Measurements from ENCODE around the gene ZCCHC7.

- TF ChIP-seq CTCF (IDR thresholded peaks at IDR 0.05): no peak
- TF ChIP-seq POLR2AphosphoS5 (IDR thresholded peaks at IDR 0.05): no peak
Observed at GRCh38 chr9:37342493-37342892, 222.1 kb downstream of the ZCCHC7 start.
